Peyer's patch (tissue), 4 donors: ENCODE measurements around the gene RBMS1.

Experiments used
- CTCF ChIP-seq, 6 experiments: fragments of 450-650 bp in 4 of 6; fragments of 200-600 bp in 2 of 6; sonication (generic) in 1 of 6; IDR thresholded peaks; one replicate each; pipeline ENCODE4 v1.5.1; 2017 to 2019; ENCODE audit warnings: antibody characterized with exemption in 6 of 6, mild to moderate bottlenecking in 3 of 6, moderate library complexity in 1 of 6
- POLR2A ChIP-seq, 2 donors: fragments of 450-650 bp; IDR thresholded peaks; one replicate each; pipeline ENCODE4 v1.5.1; 2017; ENCODE audit warnings: antibody characterized with exemption in 2 of 2, mild to moderate bottlenecking in 2 of 2, moderate library complexity in 2 of 2

GRCh38 chr2:160388464-160389263 lies 104.9 kb downstream of the RBMS1 start:
- no peak for TF ChIP-seq CTCF (IDR thresholded peaks at IDR 0.05)
- no peak for TF ChIP-seq POLR2A (IDR thresholded peaks at IDR 0.05)
